ENCODE measurements around the gene NDST3.

DNA sequence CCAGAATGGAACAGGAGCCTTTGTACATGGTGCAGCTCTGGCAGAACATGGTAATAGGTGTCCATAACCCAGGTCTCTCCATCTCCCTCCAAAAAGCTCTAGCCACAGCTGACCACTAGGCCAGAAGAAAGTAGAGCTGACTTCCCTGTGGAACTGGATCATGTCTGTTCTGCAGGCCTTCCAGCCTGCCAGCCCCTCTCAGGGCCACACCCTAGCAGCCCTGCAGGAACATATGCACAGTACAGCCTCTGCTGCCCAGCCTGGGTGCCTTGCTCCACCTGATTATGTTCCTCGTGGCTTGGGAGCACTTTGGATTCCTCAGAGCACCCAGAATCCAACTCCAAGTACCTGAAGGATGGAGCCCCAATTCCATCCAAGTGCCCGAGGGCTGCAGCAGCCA is 12.0 kb downstream of the NDST3 start:
- no peak for TF ChIP-seq EZH2phosphoT487 (IDR thresholded peaks at IDR 0.05; ENCODE audit: borderline replicate concordance, low read length)
- TF ChIP-seq, protein P1, sequence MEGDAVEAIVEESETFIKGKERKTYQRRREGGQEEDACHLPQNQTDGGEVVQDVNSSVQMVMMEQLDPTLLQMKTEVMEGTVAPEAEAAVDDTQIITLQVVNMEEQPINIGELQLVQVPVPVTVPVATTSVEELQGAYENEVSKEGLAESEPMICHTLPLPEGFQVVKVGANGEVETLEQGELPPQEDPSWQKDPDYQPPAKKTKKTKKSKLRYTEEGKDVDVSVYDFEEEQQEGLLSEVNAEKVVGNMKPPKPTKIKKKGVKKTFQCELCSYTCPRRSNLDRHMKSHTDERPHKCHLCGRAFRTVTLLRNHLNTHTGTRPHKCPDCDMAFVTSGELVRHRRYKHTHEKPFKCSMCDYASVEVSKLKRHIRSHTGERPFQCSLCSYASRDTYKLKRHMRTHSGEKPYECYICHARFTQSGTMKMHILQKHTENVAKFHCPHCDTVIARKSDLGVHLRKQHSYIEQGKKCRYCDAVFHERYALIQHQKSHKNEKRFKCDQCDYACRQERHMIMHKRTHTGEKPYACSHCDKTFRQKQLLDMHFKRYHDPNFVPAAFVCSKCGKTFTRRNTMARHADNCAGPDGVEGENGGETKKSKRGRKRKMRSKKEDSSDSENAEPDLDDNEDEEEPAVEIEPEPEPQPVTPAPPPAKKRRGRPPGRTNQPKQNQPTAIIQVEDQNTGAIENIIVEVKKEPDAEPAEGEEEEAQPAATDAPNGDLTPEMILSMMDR (conservative IDR thresholded peaks at IDR 0.05; ENCODE audit: low read depth, low read length): no peak
